Raji (cell line): Measurements from ENCODE around the gene ERMAP.

ENCODE experiments used
- POLR2A ChIP-seq: IDR thresholded peaks from 2 replicates; pipeline ENCODE4 v1.6.1; 2011; ENCODE audit warnings: low read depth, low read length, control low read depth; ENCODE audit not compliant: insufficient read depth

ERMAP gene

GRCh38 chr1:42848823-42849537 lies 32.1 kb downstream of the ERMAP start:
- TF ChIP-seq POLR2A, result no peak

GRCh38 chr1:42849944-42850343 lies 33.0 kb downstream of the ERMAP start:
- no peak for TF ChIP-seq POLR2A

- no peak for TF ChIP-seq POLR2A
Measured at GRCh38 chr1:42851420-42851819, 34.5 kb downstream of the ERMAP start.

GRCh38 chr1:42851960-42852607 lies 35.2 kb downstream of the ERMAP start:
- no peak for TF ChIP-seq POLR2A

GRCh38 chr1:42852608-42852980 lies 35.7 kb downstream of the ERMAP start:
- no peak for TF ChIP-seq POLR2A

- TF ChIP-seq POLR2A, result no peak
Measured at GRCh38 chr1:42853116-42853884, 36.4 kb downstream of the ERMAP start.

GRCh38 chr1:42860339-42861013 lies 43.6 kb downstream of the ERMAP start:
- TF ChIP-seq POLR2A, result no peak

GRCh38 chr1:42861014-42861399 lies 44.1 kb downstream of the ERMAP start:
- no peak for TF ChIP-seq POLR2A

GRCh38 chr1:42866549-42866948 lies 49.6 kb downstream of the ERMAP start:
- TF ChIP-seq POLR2A, result no peak

GRCh38 chr1:42873670-42874069 lies 56.7 kb downstream of the ERMAP start:
- TF ChIP-seq POLR2A, result no peak

- TF ChIP-seq POLR2A, result no peak
Measured at GRCh38 chr1:42876009-42876408, 59.1 kb downstream of the ERMAP start.

GRCh38 chr1:42877380-42877779 lies 60.5 kb downstream of the ERMAP start:
- no peak for TF ChIP-seq POLR2A

- TF ChIP-seq POLR2A, result no peak
Measured at GRCh38 chr1:42880384-42880783, 63.5 kb downstream of the ERMAP start.

GRCh38 chr1:42886046-42886739 lies 69.3 kb downstream of the ERMAP start:
- TF ChIP-seq POLR2A, result no peak

GRCh38 chr1:42886800-42887199 lies 69.9 kb downstream of the ERMAP start:
- no peak for TF ChIP-seq POLR2A
